ENCODE results near the gene MTREX. TPM values are rescaled to one million over a fixed set of nuclear protein-coding genes. Genes with fewer than 3 reads are reported as not detected.

Gene MTREX
- total RNA-seq, 2 experiments from 2014 or later: 62.7 to 125 TPM

GRCh38 chr5:55343107-55343506 is 35.3 kb downstream of the MTREX start:
- H3K36me3 ChIP-seq (ENCODE audit: insufficient read depth, low read length): peaks cover 94% of the 10 kb centered on the region

GRCh38 chr5:55343609-55344008 is 35.8 kb downstream of the MTREX start:
- no peaks in the 10 kb centered on the region for H3K4me1 ChIP-seq (ENCODE audit: insufficient read depth, low read length, poor library complexity, severe bottlenecking)
- no peak overlapping the region for H3K4me2 ChIP-seq (ENCODE audit: low read length)
- no peak for TF ChIP-seq CTCF (conservative IDR thresholded peaks at IDR 0.05; ENCODE audit: low read length)
- TF ChIP-seq EZH2phosphoT487 (IDR thresholded peaks at IDR 0.05; ENCODE audit: borderline replicate concordance, low read depth, low read length): no peak
- H3K9me2 ChIP-seq (ENCODE audit: insufficient read depth, low read length): no peaks in the 10 kb centered on the region
- DNase-seq (ENCODE audit: low spot score): no peak
- no peak overlapping the region for H3K27ac ChIP-seq (ENCODE audit: low read depth, low read length, poor library complexity, severe bottlenecking)
- POLR2A ChIA-PET: interaction anchor here (1.0 kb wide), 1 partner anchor 348 kb away, joined by 3 read pairs; no protein-coding TSS in a partner anchor
- CTCF ChIA-PET (ENCODE audit: unreplicated experiment): no interaction called here
- H4K20me1 ChIP-seq (ENCODE audit: insufficient read depth, low read length): no peaks in the 10 kb centered on the region
- peaks cover 22% of the 10 kb centered on the region; the same call in 1 of the 2 replicates for H3K79me2 ChIP-seq (ENCODE audit: insufficient read depth, low read depth, low read length)
- no TSS peak for BruUV-seq (replicated peaks)
- intact Hi-C loops (cut with micrococcal nuclease; ENCODE audit: unreplicated experiment): loop anchor here (2.0 kb wide), 1 partner anchor 347 kb away; no protein-coding TSS in a partner anchor
- H3K4me3 ChIP-seq (ENCODE audit: low read depth, low read length, poor library complexity, severe bottlenecking): no peak overlapping the region
- no peaks in the 10 kb centered on the region for H3K9me3 ChIP-seq (ENCODE audit: low read length)
- H3K36me3 ChIP-seq (ENCODE audit: insufficient read depth, low read length): peaks cover 95% of the 10 kb centered on the region
- no peak overlapping the region for H2AFZ ChIP-seq (ENCODE audit: low read length)

More at GRCh38 chr5:55343107-55343506, 35.3 kb downstream of the MTREX start:
- DNase-seq (ENCODE audit: low spot score): no peak
- H4K20me1 ChIP-seq (ENCODE audit: insufficient read depth, low read length): no peaks in the 10 kb centered on the region
- no TSS peak for BruUV-seq (replicated peaks)
- TF ChIP-seq CTCF (conservative IDR thresholded peaks at IDR 0.05; ENCODE audit: low read length) (no peak), EZH2phosphoT487 (IDR thresholded peaks at IDR 0.05; ENCODE audit: borderline replicate concordance, low read depth, low read length) (no peak)
- ChIA-PET CTCF (ENCODE audit: unreplicated experiment) (no interaction called here), POLR2A (interaction anchor here (0.6 to 1.1 kb wide), 3 partner anchors 36 to 1898 kb away, joined by 3 to 5 read pairs (median 3); partner anchors contain the start of gene DHX29)
- peaks cover 27% of the 10 kb centered on the region; the same call in 1 of the 2 replicates for H3K79me2 ChIP-seq (ENCODE audit: insufficient read depth, low read depth, low read length)
- no peaks in the 10 kb centered on the region for H3K9me2 ChIP-seq (ENCODE audit: insufficient read depth, low read length)
- no peak overlapping the region for H3K4me3 ChIP-seq (ENCODE audit: low read depth, low read length, poor library complexity, severe bottlenecking)
- H3K4me2 ChIP-seq (ENCODE audit: low read length): no peak overlapping the region
- H3K4me1 ChIP-seq (ENCODE audit: insufficient read depth, low read length, poor library complexity, severe bottlenecking): no peaks in the 10 kb centered on the region
- no peaks in the 10 kb centered on the region for H3K9me3 ChIP-seq (ENCODE audit: low read length)
- no peak overlapping the region for H2AFZ ChIP-seq (ENCODE audit: low read length)
- intact Hi-C loops (cut with micrococcal nuclease; ENCODE audit: unreplicated experiment): no loop called here
- H3K27ac ChIP-seq (ENCODE audit: low read depth, low read length, poor library complexity, severe bottlenecking): no peak overlapping the region

- no peak overlapping the region for H2AFZ ChIP-seq (ENCODE audit: low read length)
- intact Hi-C loops (cut with micrococcal nuclease; ENCODE audit: unreplicated experiment): loop anchor here (2.0 kb wide), 1 partner anchor 346 kb away; no protein-coding TSS in a partner anchor
- H3K79me2 ChIP-seq (ENCODE audit: insufficient read depth, low read depth, low read length): peaks cover 13% of the 10 kb centered on the region; the same call in 1 of the 2 replicates
- CTCF ChIA-PET (ENCODE audit: unreplicated experiment): no interaction called here
- H3K27ac ChIP-seq (ENCODE audit: low read depth, low read length, poor library complexity, severe bottlenecking): no peak overlapping the region
- DNase-seq (ENCODE audit: low spot score): peak; percentile 49
- no peaks in the 10 kb centered on the region for H3K9me2 ChIP-seq (ENCODE audit: insufficient read depth, low read length)
- no peak overlapping the region for H3K4me3 ChIP-seq (ENCODE audit: low read depth, low read length, poor library complexity, severe bottlenecking)
- no peaks in the 10 kb centered on the region for H3K4me1 ChIP-seq (ENCODE audit: insufficient read depth, low read length, poor library complexity, severe bottlenecking)
- H3K36me3 ChIP-seq (ENCODE audit: insufficient read depth, low read length): peaks cover 95% of the 10 kb centered on the region
- no peak overlapping the region for H3K4me2 ChIP-seq (ENCODE audit: low read length)
- H3K9me3 ChIP-seq (ENCODE audit: low read length): no peaks in the 10 kb centered on the region
- no peaks in the 10 kb centered on the region for H4K20me1 ChIP-seq (ENCODE audit: insufficient read depth, low read length)
- no TSS peak for BruUV-seq (replicated peaks)
- no peak for TF ChIP-seq EZH2phosphoT487 (IDR thresholded peaks at IDR 0.05; ENCODE audit: borderline replicate concordance, low read depth, low read length)
- TF ChIP-seq CTCF (conservative IDR thresholded peaks at IDR 0.05; ENCODE audit: low read length): peak; percentile 92
- POLR2A ChIA-PET: interaction anchor here (1.0 kb wide), 1 partner anchor 347 kb away, joined by 3 read pairs; no protein-coding TSS in a partner anchor
These were observed 36.7 kb downstream of the MTREX start for GRCh38 chr5:55344392-55344992.
